Spinal cord (tissue), 10 donors: ENCODE measurements around the gene BMS1. TPM values are rescaled to one million over a fixed set of nuclear protein-coding genes. Genes with fewer than 3 reads are reported as not detected.

Source experiments
- DNase-seq, 6 donors: peaks; one replicate each; pipeline versions ENCODE4 v3.0.0 to v3.0.0-alpha.2; 2013 to 2015; ENCODE audit warnings: low spot score in 6 of 6, low read depth in 4 of 6
- H3K27ac ChIP-seq: one replicate; pipeline ENCODE4 v1.5.1; 2013; ENCODE audit warnings: low read depth, low read length, control low read depth
- H3K27me3 ChIP-seq: one replicate; pipeline ENCODE4 v1.6.1; 2013; ENCODE audit warnings: low read length; ENCODE audit not compliant: control insufficient read depth, insufficient read depth
- H3K36me3 ChIP-seq: one replicate; pipeline ENCODE4 v1.6.1; 2013; ENCODE audit warnings: low read length; ENCODE audit not compliant: control insufficient read depth, insufficient read depth
- H3K4me1 ChIP-seq: one replicate; pipeline ENCODE4 v1.6.1; 2013; ENCODE audit warnings: low read length; ENCODE audit not compliant: control insufficient read depth, insufficient read depth
- H3K4me3 ChIP-seq: one replicate; pipeline ENCODE4 v1.5.1; 2013; ENCODE audit warnings: low read depth, low read length, control low read depth
- H3K9me3 ChIP-seq: one replicate; pipeline ENCODE4 v1.6.1; 2013; ENCODE audit warnings: low read length; ENCODE audit not compliant: control insufficient read depth, insufficient read depth
- WGBS: methylation state at CpG from one replicate; pipeline ENCODE4 v1.1.5; 2013; ENCODE audit warnings: missing lambda C conversion rate; ENCODE audit not compliant: insufficient coverage; 5-methylcytosine and 5-hydroxymethylcytosine counted together
- polyA plus RNA-seq, 2 donors: library from polyadenylated mRNA; unstranded; fragments of 120-200 nt; gene quantifications; one replicate each; pipeline ENCODE4 v1.2.1, GENCODE V29; 2013; ENCODE audit not compliant: insufficient read length in 2 of 2
- total RNA-seq, 2 donors: library from RNA; depleted of rRNA in 1 of 2; stranded (reverse); fragments of 120-200 nt in 1 of 2; fragments of >200 nt in 1 of 2; gene quantifications; one replicate each; pipeline versions ENCODE4 v1.2.3 to v1.2.4, GENCODE V29; 2013 to 2014
- donor health status: healthy.

Gene BMS1
- total and polyA plus RNA-seq, 4 donors, result 13.4 to 17.6 (median 14.6) TPM

GRCh38 chr10:42754155-42755027, 28.2 kb upstream of the BMS1 start:
- Histone ChIP-seq H3K4me3 (peak overlapping the region; percentile 26), H3K4me1 (peaks cover 20% of the 10 kb centered on the region), H3K9me3 (no peaks in the 10 kb centered on the region), H3K36me3 (no peaks in the 10 kb centered on the region), H3K27me3 (peaks cover 50% of the 10 kb centered on the region), H3K27ac (no peak overlapping the region)
- WGBS, result under 1% methylated on average over 89 of the region's 89 CpGs
- peak in 2 of 6 donors; percentile 9 to 36 for DNase-seq

- Histone ChIP-seq H3K9me3 (no peaks in the 10 kb centered on the region), H3K27me3 (peaks cover 50% of the 10 kb centered on the region), H3K4me1 (peaks cover 20% of the 10 kb centered on the region), H3K27ac (no peak overlapping the region), H3K36me3 (no peaks in the 10 kb centered on the region), H3K4me3 (no peak overlapping the region)
- WGBS, result 4% methylated on average over 45 of the region's 45 CpGs
- no peak for DNase-seq
Observed at GRCh38 chr10:42755028-42755451, 27.6 kb upstream of the BMS1 start.

GRCh38 chr10:42755556-42756093, 27.0 kb upstream of the BMS1 start:
- Histone ChIP-seq H3K27ac (no peak overlapping the region), H3K27me3 (peaks cover 50% of the 10 kb centered on the region), H3K4me3 (no peak overlapping the region), H3K36me3 (no peaks in the 10 kb centered on the region), H3K9me3 (no peaks in the 10 kb centered on the region), H3K4me1 (peaks cover 20% of the 10 kb centered on the region)
- DNase-seq, result no peak
- 79% methylated on average over 6 of the region's 10 CpGs for WGBS

GRCh38 chr10:42767906-42768305, 14.7 kb upstream of the BMS1 start:
- Histone ChIP-seq H3K27me3 (no peaks in the 10 kb centered on the region), H3K4me1 (no peaks in the 10 kb centered on the region), H3K36me3 (no peaks in the 10 kb centered on the region), H3K4me3 (no peak overlapping the region), H3K27ac (no peak overlapping the region), H3K9me3 (no peaks in the 10 kb centered on the region)
- 83% methylated on average over 15 of the region's 20 CpGs for WGBS
- DNase-seq, result no peak

- H3K36me3 ChIP-seq, result no peaks in the 10 kb centered on the region
- no peak for DNase-seq
- 91% methylated on average over 16 of the region's 18 CpGs for WGBS
- no peak overlapping the region for H3K4me3 ChIP-seq
- no peaks in the 10 kb centered on the region for H3K4me1 ChIP-seq
- H3K27ac ChIP-seq, result no peak overlapping the region
- H3K27me3 ChIP-seq, result no peaks in the 10 kb centered on the region
- no peaks in the 10 kb centered on the region for H3K9me3 ChIP-seq
Observed at GRCh38 chr10:42768581-42769152, 13.9 kb upstream of the BMS1 start.

GRCh38 chr10:42769173-42769572, 13.4 kb upstream of the BMS1 start:
- Histone ChIP-seq H3K36me3 (no peaks in the 10 kb centered on the region), H3K4me3 (no peak overlapping the region), H3K27me3 (no peaks in the 10 kb centered on the region), H3K27ac (no peak overlapping the region), H3K4me1 (no peaks in the 10 kb centered on the region), H3K9me3 (no peaks in the 10 kb centered on the region)
- no peak for DNase-seq
- 78% methylated on average over 9 of the region's 10 CpGs for WGBS

- Histone ChIP-seq H3K36me3 (no peaks in the 10 kb centered on the region), H3K4me3 (no peak overlapping the region), H3K27me3 (no peaks in the 10 kb centered on the region), H3K4me1 (no peaks in the 10 kb centered on the region), H3K27ac (no peak overlapping the region), H3K9me3 (no peaks in the 10 kb centered on the region)
- WGBS, result 81% methylated on average over 12 of the region's 12 CpGs
- DNase-seq, result no peak
Observed at GRCh38 chr10:42769673-42770072, 12.9 kb upstream of the BMS1 start.

- H3K9me3 ChIP-seq, result no peaks in the 10 kb centered on the region
- no peak overlapping the region for H3K4me3 ChIP-seq
- peaks cover 2% of the 10 kb centered on the region for H3K4me1 ChIP-seq
- no peak for DNase-seq
- no peak overlapping the region for H3K27ac ChIP-seq
- no CpG with 5 or more reads among the region's 1 CpG for WGBS
- H3K27me3 ChIP-seq, result peaks cover 2% of the 10 kb centered on the region
- no peaks in the 10 kb centered on the region for H3K36me3 ChIP-seq
Observed at GRCh38 chr10:42776681-42777080, 5.9 kb upstream of the BMS1 start.

GRCh38 chr10:42780456-42780855, 2.1 kb upstream of the BMS1 start:
- WGBS, result 84% methylated on average over 2 of the region's 4 CpGs
- Histone ChIP-seq H3K27me3 (peaks cover 2% of the 10 kb centered on the region), H3K4me3 (no peak overlapping the region), H3K27ac (no peak overlapping the region), H3K4me1 (peaks cover 8% of the 10 kb centered on the region), H3K36me3 (peaks cover 1% of the 10 kb centered on the region), H3K9me3 (no peaks in the 10 kb centered on the region)
- no peak for DNase-seq
